ENCODE measurements around the gene EPHA10.

The EPHA10 gene

DNA sequence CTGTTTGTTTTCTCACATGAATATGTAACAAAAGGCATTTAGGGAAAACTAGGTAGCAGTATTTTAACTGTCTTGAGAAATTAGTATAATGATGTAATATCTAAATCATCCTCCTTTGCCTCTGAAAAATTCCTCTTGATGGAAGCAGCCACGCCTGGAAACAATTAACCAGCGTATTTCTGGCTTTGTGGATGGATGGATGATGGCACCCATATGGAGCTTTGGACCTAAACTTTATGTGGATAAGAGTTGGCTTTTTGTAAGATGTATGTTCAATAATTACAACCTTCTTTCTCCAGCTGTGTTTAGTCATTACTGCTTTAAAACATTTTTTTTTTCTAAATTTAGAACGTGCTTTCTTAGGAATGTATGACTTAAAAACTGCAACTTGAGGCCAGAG, 60.0 kb downstream of the EPHA10 start:
- H3F3A ChIP-seq (ENCODE audit: low read depth) = no peaks in the 10 kb centered on the region
- no peaks in the 10 kb centered on the region for H3K4me1 ChIP-seq (ENCODE audit: insufficient read depth, low read length, poor library complexity, severe bottlenecking)
- no peaks in the 10 kb centered on the region for H3K27me3 ChIP-seq (ENCODE audit: insufficient read depth, low read length, poor library complexity, severe bottlenecking)
- H2AFZ ChIP-seq (ENCODE audit: low read length) = no peak overlapping the region
- peaks cover 3% of the 10 kb centered on the region for H4K20me1 ChIP-seq (ENCODE audit: insufficient read depth, low read length, poor library complexity, severe bottlenecking)
- no peak overlapping the region for H3K4me2 ChIP-seq (ENCODE audit: low read depth, low read length, poor library complexity, severe bottlenecking)
- TF ChIP-seq EZH2phosphoT487 (IDR thresholded peaks at IDR 0.05; ENCODE audit: borderline replicate concordance) = no peak
- TF ChIP-seq, protein P1, sequence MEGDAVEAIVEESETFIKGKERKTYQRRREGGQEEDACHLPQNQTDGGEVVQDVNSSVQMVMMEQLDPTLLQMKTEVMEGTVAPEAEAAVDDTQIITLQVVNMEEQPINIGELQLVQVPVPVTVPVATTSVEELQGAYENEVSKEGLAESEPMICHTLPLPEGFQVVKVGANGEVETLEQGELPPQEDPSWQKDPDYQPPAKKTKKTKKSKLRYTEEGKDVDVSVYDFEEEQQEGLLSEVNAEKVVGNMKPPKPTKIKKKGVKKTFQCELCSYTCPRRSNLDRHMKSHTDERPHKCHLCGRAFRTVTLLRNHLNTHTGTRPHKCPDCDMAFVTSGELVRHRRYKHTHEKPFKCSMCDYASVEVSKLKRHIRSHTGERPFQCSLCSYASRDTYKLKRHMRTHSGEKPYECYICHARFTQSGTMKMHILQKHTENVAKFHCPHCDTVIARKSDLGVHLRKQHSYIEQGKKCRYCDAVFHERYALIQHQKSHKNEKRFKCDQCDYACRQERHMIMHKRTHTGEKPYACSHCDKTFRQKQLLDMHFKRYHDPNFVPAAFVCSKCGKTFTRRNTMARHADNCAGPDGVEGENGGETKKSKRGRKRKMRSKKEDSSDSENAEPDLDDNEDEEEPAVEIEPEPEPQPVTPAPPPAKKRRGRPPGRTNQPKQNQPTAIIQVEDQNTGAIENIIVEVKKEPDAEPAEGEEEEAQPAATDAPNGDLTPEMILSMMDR (conservative IDR thresholded peaks at IDR 0.05; ENCODE audit: low read length) = no peak
- H3K9me2 ChIP-seq (replicated peaks; ENCODE audit: low read depth, low read length) = no peaks in the 10 kb centered on the region
- no peak overlapping the region for H3K9ac ChIP-seq (ENCODE audit: low read depth, low read length, poor library complexity, severe bottlenecking)
- H3K9me3 ChIP-seq (ENCODE audit: insufficient read depth, low read depth, low read length) = no peaks in the 10 kb centered on the region
- peaks cover 91% of the 10 kb centered on the region; the same call in 1 of the 2 replicates for H3K36me3 ChIP-seq (ENCODE audit: insufficient read depth, low read length)
- no peak overlapping the region for H3K4me3 ChIP-seq (ENCODE audit: low read length, poor library complexity, severe bottlenecking)
- H3K79me2 ChIP-seq (ENCODE audit: insufficient read depth, low read length) = no peaks in the 10 kb centered on the region

DNA sequence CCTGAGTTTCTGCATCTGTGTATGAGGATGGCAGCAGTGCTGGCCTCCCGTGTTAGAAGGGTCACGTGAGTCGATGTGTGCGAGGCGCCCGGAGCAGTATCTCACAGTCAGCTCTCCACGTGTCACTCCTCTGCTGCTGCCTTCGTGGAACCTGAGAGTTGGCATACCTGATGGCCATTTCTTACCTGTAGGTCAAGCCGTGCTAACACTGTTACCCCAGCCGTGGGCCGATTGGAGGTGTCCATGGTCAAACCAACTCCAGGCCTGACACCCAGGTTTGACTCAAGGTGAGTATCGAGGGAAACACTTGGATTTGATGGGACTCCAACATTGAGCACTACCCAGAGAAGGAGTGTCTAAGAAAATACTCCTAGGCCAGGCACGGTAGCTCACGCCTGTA, 61.9 kb downstream of the EPHA10 start:
- peaks cover 5% of the 10 kb centered on the region; the same call in 1 of the 2 replicates for H3K79me2 ChIP-seq (ENCODE audit: insufficient read depth, low read length)
- H3K9ac ChIP-seq (ENCODE audit: low read depth, low read length, poor library complexity, severe bottlenecking) = no peak overlapping the region
- H3K4me2 ChIP-seq (ENCODE audit: low read depth, low read length, poor library complexity, severe bottlenecking) = no peak overlapping the region
- H3K36me3 ChIP-seq (ENCODE audit: insufficient read depth, low read length) = peaks cover 90% of the 10 kb centered on the region; the same call in 1 of the 2 replicates
- H2AFZ ChIP-seq (ENCODE audit: low read length) = no peak overlapping the region
- H3K4me3 ChIP-seq (ENCODE audit: low read length, poor library complexity, severe bottlenecking) = no peak overlapping the region
- no peaks in the 10 kb centered on the region for H3K9me2 ChIP-seq (replicated peaks; ENCODE audit: low read depth, low read length)
- H3K4me1 ChIP-seq (ENCODE audit: insufficient read depth, low read length, poor library complexity, severe bottlenecking) = peaks cover 5% of the 10 kb centered on the region
- H3K27me3 ChIP-seq (ENCODE audit: insufficient read depth, low read length, poor library complexity, severe bottlenecking) = no peaks in the 10 kb centered on the region
- H3F3A ChIP-seq (ENCODE audit: low read depth) = no peaks in the 10 kb centered on the region
- H3K9me3 ChIP-seq (ENCODE audit: insufficient read depth, low read depth, low read length) = no peaks in the 10 kb centered on the region
- H4K20me1 ChIP-seq (ENCODE audit: insufficient read depth, low read length, poor library complexity, severe bottlenecking) = peaks cover 6% of the 10 kb centered on the region
- TF ChIP-seq EZH2phosphoT487 (IDR thresholded peaks at IDR 0.05; ENCODE audit: borderline replicate concordance) = no peak
- TF ChIP-seq, protein P1 (conservative IDR thresholded peaks at IDR 0.05; ENCODE audit: low read length) = no peak

DNA sequence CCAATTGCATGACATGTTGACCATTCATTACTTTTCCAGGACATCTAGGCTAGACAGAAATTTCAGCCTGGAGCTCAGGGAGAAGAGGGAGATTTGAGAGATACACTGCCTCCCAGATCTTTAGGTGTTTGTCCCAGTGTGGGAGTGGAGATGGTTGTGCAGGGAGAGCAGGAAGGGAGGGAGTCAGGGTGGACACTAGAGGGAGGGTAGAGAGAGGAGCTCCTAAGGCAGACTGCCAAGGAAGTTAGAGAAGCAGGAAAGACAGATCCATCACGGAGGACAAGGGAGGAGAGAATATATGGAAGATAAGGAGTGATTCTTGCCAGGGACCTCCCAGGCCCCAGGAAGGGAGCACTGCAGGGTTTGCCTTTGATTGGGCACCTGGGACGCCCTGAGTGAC, 63.9 kb downstream of the EPHA10 start:
- peaks cover 25% of the 10 kb centered on the region for H3K79me2 ChIP-seq (ENCODE audit: insufficient read depth, low read length)
- TF ChIP-seq, protein P1 (conservative IDR thresholded peaks at IDR 0.05; ENCODE audit: low read length) = no peak

More for the DNA sequence above, 63.9 kb downstream of the EPHA10 start:
- Histone ChIP-seq H3K9ac (ENCODE audit: low read depth, low read length, poor library complexity, severe bottlenecking) (no peak overlapping the region), H3K27me3 (ENCODE audit: insufficient read depth, low read length, poor library complexity, severe bottlenecking) (no peaks in the 10 kb centered on the region), H3K4me3 (ENCODE audit: low read length, poor library complexity, severe bottlenecking) (no peak overlapping the region), H3K4me2 (ENCODE audit: low read depth, low read length, poor library complexity, severe bottlenecking) (no peak overlapping the region), H3K9me3 (ENCODE audit: insufficient read depth, low read depth, low read length) (no peaks in the 10 kb centered on the region), H3F3A (ENCODE audit: low read depth) (no peaks in the 10 kb centered on the region), H2AFZ (ENCODE audit: low read length) (no peak overlapping the region), H3K36me3 (ENCODE audit: insufficient read depth, low read length) (peaks cover 91% of the 10 kb centered on the region; the same call in 1 of the 2 replicates), H3K4me1 (ENCODE audit: insufficient read depth, low read length, poor library complexity, severe bottlenecking) (peaks cover 17% of the 10 kb centered on the region), H4K20me1 (ENCODE audit: insufficient read depth, low read length, poor library complexity, severe bottlenecking) (peaks cover 10% of the 10 kb centered on the region), H3K9me2 (replicated peaks; ENCODE audit: low read depth, low read length) (no peaks in the 10 kb centered on the region)
